SJCRH30 (cell line): ENCODE data around the gene DHRS11. TPM values are rescaled to one million over a fixed set of nuclear protein-coding genes. Genes with fewer than 3 reads are reported as not detected.
A peak's percentile ranks its signal among the peaks of the same experiment; 100 is the strongest.
"Not testable (repeated sequence)": the region's sequence is repeated elsewhere in the genome, so short reads cannot be mapped to it uniquely, and the experiment has no call there.

Source experiments
- DNase-seq, 2 experiments: peaks; one replicate each; pipeline ENCODE4 v3.0.0-alpha.2; 2015 to 2020
- H3K27ac ChIP-seq: fragments of 250-450 bp; sonication (Bioruptor Pico); 2 replicates; pipeline ENCODE4 v1.5.1; 2020; ENCODE audit warnings: mild to moderate bottlenecking, moderate library complexity
- H3K27me3 ChIP-seq: fragments of 250-450 bp; sonication (Bioruptor Pico); 2 replicates; pipeline ENCODE4 v1.5.1; 2020; ENCODE audit warnings: mild to moderate bottlenecking, moderate library complexity
- H3K36me3 ChIP-seq: fragments of 250-450 bp; sonication (Bioruptor Pico); 2 replicates; pipeline ENCODE4 v1.5.1; 2020; ENCODE audit warnings: mild to moderate bottlenecking, moderate library complexity
- H3K4me1 ChIP-seq: fragments of 250-450 bp; sonication (Bioruptor Pico); 2 replicates; pipeline ENCODE4 v1.5.1; 2020; ENCODE audit warnings: mild to moderate bottlenecking, moderate library complexity
- H3K4me3 ChIP-seq: fragments of 250-450 bp; sonication (Bioruptor Pico); 2 replicates; pipeline ENCODE4 v1.5.1; 2020; ENCODE audit warnings: mild to moderate bottlenecking, moderate library complexity
- H3K9me3 ChIP-seq: fragments of 250-450 bp; sonication (Bioruptor Pico); replicated peaks from 2 replicates; pipeline ENCODE4 v1.5.1; 2020; ENCODE audit warnings: mild to moderate bottlenecking, moderate library complexity
- total RNA-seq: library from RNA; depleted of rRNA; stranded (reverse); fragments of >200 nt; shearing (Covaris generic); gene quantifications from 2 replicates; pipeline ENCODE4 v1.2.3, GENCODE V29; 2014

Gene DHRS11
- total RNA-seq, 1 experiment from 2014 or later, result 18.1 TPM

GRCh38 chr17:36600936-36601302 is 9.2 kb downstream of the DHRS11 start:
- H3K4me3 ChIP-seq, result peak overlapping the region; percentile 83
- peaks cover 3% of the 10 kb centered on the region; the same call in 1 of the 2 replicates for H3K36me3 ChIP-seq
- peaks cover 4% of the 10 kb centered on the region for H3K4me1 ChIP-seq
- no peak for DNase-seq
- peak overlapping the region; percentile 55 for H3K27ac ChIP-seq
- no peaks in the 10 kb centered on the region for H3K27me3 ChIP-seq
- H3K9me3 ChIP-seq, result no peaks in the 10 kb centered on the region

GRCh38 chr17:36601303-36602029 is 9.8 kb downstream of the DHRS11 start, which contains the start of gene MRM1:
Gene MRM1, plus strand, starts transcription at chr17:36601583. Its CDS starts 228 bp downstream, at chr17:36601811.
- DNase-seq, result peak; percentile 97
- Histone ChIP-seq H3K27ac (peak within 1 kb of the TSS; percentile 55), H3K4me3 (peak within 1 kb of the TSS; percentile 83), H3K9me3 (no peaks in the 10 kb centered on the region), H3K36me3 (peaks cover 3% of the 10 kb centered on the region; the same call in 1 of the 2 replicates), H3K27me3 (no peaks in the 10 kb centered on the region), H3K4me1 (peaks cover 4% of the 10 kb centered on the region)

GRCh38 chr17:36602030-36602748 is 10.5 kb downstream of the DHRS11 start:
- Histone ChIP-seq H3K27me3 (no peaks in the 10 kb centered on the region), H3K4me1 (peaks cover 4% of the 10 kb centered on the region), H3K9me3 (no peaks in the 10 kb centered on the region), H3K36me3 (no peaks in the 10 kb centered on the region), H3K27ac (peak overlapping the region; percentile 55), H3K4me3 (peak overlapping the region; percentile 83)
- DNase-seq, result peak; percentile 33 to 45

GRCh38 chr17:36602924-36603384 is 11.3 kb downstream of the DHRS11 start:
- DNase-seq, result peak; percentile 83 to 92
- no peaks in the 10 kb centered on the region for H3K9me3 ChIP-seq
- no peaks in the 10 kb centered on the region for H3K27me3 ChIP-seq
- no peaks in the 10 kb centered on the region for H3K36me3 ChIP-seq
- H3K4me1 ChIP-seq, result peaks cover 4% of the 10 kb centered on the region
- H3K27ac ChIP-seq, result no peak overlapping the region
- peak overlapping the region; percentile 83 for H3K4me3 ChIP-seq

GRCh38 chr17:36605028-36605427 is 13.3 kb downstream of the DHRS11 start:
- not testable (repeated sequence) for H3K4me1 ChIP-seq, H3K9me3 ChIP-seq, H3K4me3 ChIP-seq, H3K27me3 ChIP-seq, DNase-seq, H3K36me3 ChIP-seq, H3K27ac ChIP-seq

DNA sequence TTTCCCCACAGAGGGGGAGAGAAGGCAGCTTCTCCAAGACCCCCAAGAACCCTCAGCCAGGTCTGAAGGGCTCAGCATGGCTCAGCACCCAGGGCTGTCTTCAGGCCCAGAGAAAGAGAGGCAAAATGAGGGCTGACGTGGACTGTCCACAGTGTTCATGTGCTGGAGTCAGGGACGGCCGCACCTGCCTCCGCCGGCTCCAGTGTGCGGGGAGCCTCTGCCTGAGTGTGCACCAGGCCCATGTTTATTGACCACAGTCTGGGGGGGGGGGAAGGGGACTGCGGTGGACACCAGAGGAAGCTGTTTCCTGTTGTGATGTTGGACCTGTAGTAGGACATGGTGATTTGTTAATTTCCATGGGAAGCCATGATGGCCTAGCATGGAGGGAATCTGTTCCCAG is 16.6 kb downstream of the DHRS11 start:
- Histone ChIP-seq H3K27me3 (no peaks in the 10 kb centered on the region), H3K36me3 (no peaks in the 10 kb centered on the region), H3K4me1 (no peaks in the 10 kb centered on the region), H3K4me3 (no peak overlapping the region), H3K27ac (no peak overlapping the region), H3K9me3 (no peaks in the 10 kb centered on the region)
- no peak for DNase-seq

- Histone ChIP-seq H3K27me3 (no peaks in the 10 kb centered on the region), H3K27ac (no peak overlapping the region), H3K4me1 (no peaks in the 10 kb centered on the region), H3K9me3 (no peaks in the 10 kb centered on the region), H3K4me3 (no peak overlapping the region), H3K36me3 (no peaks in the 10 kb centered on the region)
- DNase-seq, result no peak
Measured at GRCh38 chr17:36608794-36609497, 17.3 kb downstream of the DHRS11 start.

DNA sequence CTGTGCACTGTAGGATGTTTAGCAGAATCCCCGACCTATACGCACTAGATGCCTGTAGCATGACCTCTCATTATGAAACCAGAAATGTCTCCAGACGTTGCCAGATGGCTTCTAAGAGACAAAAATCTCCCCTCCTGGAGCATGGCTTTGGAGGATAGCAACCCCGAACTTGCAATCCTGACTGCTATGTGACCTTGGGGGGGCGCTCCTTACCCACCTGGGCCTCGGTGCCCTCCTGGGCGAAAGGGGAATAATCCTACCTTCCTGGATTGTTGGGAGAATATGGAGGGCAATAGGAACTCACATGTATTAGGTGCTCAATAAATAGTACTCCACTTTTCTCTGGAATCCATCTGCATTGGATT is 17.8 kb downstream of the DHRS11 start:
- H3K4me3 ChIP-seq, result no peak overlapping the region
- no peaks in the 10 kb centered on the region for H3K27me3 ChIP-seq
- no peak for DNase-seq
- no peaks in the 10 kb centered on the region for H3K36me3 ChIP-seq
- no peak overlapping the region for H3K27ac ChIP-seq
- H3K4me1 ChIP-seq, result no peaks in the 10 kb centered on the region
- no peaks in the 10 kb centered on the region for H3K9me3 ChIP-seq

DNA sequence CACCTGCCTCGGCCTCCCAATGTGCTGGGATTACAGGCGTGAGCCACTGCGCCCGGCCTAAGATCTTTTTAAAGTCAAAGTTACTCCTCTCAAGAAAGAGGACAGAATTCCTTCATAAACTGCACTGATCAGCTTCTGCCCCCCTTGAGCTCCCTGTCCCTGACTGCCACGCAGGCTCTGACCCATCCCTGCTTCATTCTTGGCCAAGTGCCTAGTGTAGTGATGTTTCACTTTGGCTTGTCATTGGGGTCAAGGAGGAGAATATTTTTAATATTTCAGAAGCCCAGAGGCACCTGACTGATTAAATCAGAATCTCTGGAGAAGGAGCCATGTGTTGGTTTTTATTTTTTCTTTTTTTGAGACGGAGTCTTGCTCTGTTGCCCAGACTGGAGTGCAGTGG is 18.8 kb downstream of the DHRS11 start:
- no peaks in the 10 kb centered on the region for H3K27me3 ChIP-seq
- 0 out of 2 replicates have a peak, but pooled peaks cover 3% of the 10 kb centered on the region for H3K4me1 ChIP-seq
- DNase-seq, result no peak
- H3K27ac ChIP-seq, result no peak overlapping the region
- H3K36me3 ChIP-seq, result no peaks in the 10 kb centered on the region
- H3K9me3 ChIP-seq, result no peaks in the 10 kb centered on the region
- no peak overlapping the region for H3K4me3 ChIP-seq

DNA sequence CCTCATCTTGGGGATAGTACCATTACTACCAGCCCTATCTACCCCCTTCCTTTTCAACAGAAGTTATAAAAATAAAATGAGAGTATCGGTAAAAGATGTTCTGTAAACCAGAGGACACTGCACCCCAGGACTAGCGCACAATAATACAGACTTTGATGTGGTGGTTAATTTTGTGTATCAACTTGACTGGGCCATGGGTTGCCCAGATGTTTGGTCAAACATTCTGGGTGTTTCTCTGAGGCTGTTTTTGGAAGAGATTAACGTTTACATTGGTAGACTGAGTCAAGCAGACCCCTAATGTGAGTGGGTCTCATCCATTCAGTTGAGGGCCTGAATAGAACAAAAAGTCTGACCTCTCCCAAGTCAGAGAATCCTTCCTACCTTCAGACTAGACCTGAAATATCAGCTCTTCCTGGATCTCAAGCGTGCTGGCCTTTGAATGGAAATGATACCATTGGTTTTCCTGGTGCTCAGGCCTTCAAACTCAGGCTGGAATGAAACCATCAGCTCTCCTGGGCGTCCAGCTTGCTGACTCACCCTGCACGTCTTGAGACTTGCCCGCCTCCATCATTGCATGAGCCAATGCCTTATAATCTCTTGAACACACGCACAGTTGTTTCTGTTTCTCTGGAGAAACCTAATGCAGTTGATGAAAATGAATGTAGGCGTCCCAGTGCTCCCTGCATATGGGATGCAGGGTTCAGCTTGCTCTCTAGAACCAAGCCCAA is 19.8 kb downstream of the DHRS11 start:
- DNase-seq, result no peak
- no peak overlapping the region for H3K27ac ChIP-seq
- H3K36me3 ChIP-seq, result no peaks in the 10 kb centered on the region
- no peaks in the 10 kb centered on the region for H3K9me3 ChIP-seq
- H3K27me3 ChIP-seq, result no peaks in the 10 kb centered on the region
- 0 out of 2 replicates have a peak, but pooled peaks cover 3% of the 10 kb centered on the region for H3K4me1 ChIP-seq
- no peak overlapping the region for H3K4me3 ChIP-seq

- H3K9me3 ChIP-seq, result no peaks in the 10 kb centered on the region
- no peak overlapping the region for H3K27ac ChIP-seq
- no peaks in the 10 kb centered on the region for H3K36me3 ChIP-seq
- no peak overlapping the region for H3K4me3 ChIP-seq
- H3K4me1 ChIP-seq, result 0 out of 2 replicates have a peak, but pooled peaks cover 3% of the 10 kb centered on the region
- DNase-seq, result no peak
- H3K27me3 ChIP-seq, result no peaks in the 10 kb centered on the region
Measured at GRCh38 chr17:36612323-36612722, 20.6 kb downstream of the DHRS11 start.

DNA sequence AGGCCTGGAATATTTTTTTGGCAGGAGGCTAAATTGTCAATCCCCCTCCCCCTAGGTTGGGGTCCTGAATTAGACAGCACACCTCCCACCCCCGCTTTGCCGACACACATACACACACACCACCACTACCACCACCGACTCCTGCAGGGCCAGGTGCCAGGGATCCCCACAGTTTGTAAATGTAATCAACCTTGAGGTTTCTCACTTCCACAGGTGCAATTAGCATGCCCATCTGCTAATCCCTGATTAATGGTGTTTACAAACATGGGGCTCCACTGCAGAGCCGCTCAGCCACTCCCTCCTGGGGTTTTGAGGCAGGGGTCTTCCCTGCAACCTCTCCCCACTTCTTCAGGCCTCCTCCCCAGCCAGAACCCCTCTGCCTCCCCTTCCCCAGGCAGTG is 21.5 kb downstream of the DHRS11 start:
- Histone ChIP-seq H3K4me3 (no peak overlapping the region), H3K27ac (no peak overlapping the region), H3K27me3 (no peaks in the 10 kb centered on the region), H3K4me1 (0 out of 2 replicates have a peak, but pooled peaks cover 3% of the 10 kb centered on the region), H3K36me3 (no peaks in the 10 kb centered on the region), H3K9me3 (no peaks in the 10 kb centered on the region)
- DNase-seq, result no peak

DNA sequence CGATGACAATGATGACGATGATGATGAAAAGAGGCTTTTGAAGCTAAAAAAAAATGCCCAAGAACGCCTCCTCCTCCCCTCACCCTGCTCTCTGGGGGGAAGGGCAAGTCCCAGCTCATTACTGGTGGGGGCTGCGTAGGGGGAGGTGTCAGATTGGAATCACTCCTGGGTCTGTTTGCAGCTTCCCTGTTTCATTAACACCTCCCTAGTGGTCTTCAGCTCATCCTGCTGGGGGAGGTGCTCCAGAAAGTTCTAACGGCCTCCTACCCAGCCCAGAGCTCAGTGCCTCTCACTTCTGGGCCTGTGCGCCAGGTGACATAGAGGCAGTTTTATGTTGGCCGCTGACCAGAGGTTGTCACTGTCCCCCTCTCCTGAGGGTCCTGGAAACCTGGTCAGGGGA is 22.4 kb downstream of the DHRS11 start:
- Histone ChIP-seq H3K9me3 (no peaks in the 10 kb centered on the region), H3K4me3 (no peak overlapping the region), H3K36me3 (no peaks in the 10 kb centered on the region), H3K4me1 (0 out of 2 replicates have a peak, but pooled peaks cover 3% of the 10 kb centered on the region), H3K27ac (no peak overlapping the region), H3K27me3 (no peaks in the 10 kb centered on the region)
- no peak for DNase-seq

- no peaks in the 10 kb centered on the region for H3K27me3 ChIP-seq
- H3K9me3 ChIP-seq, result no peaks in the 10 kb centered on the region
- H3K36me3 ChIP-seq, result no peaks in the 10 kb centered on the region
- H3K4me1 ChIP-seq, result 0 out of 2 replicates have a peak, but pooled peaks cover 3% of the 10 kb centered on the region
- no peak overlapping the region for H3K4me3 ChIP-seq
- no peak overlapping the region for H3K27ac ChIP-seq
- DNase-seq, result peak; percentile 61 to 76
Measured at GRCh38 chr17:36614933-36615332, 23.3 kb downstream of the DHRS11 start.
